Cardiac muscle cell (in vitro differentiated cells and primary cell): ENCODE data around the gene CRACR2B. TPM values are rescaled to one million over a fixed set of nuclear protein-coding genes. Genes with fewer than 3 reads are reported as not detected.

ENCODE experiments used
- DNase-seq, 2 donors: peaks; one replicate each; pipeline versions ENCODE4 v3.0.0 to v3.0.0-alpha.2; 2010 to 2017; ENCODE audit warnings: low read depth in 1 of 2, low spot score in 1 of 2
- H3K27ac ChIP-seq: fragments of 200-600 bp; sonication (generic); 2 replicates; pipeline ENCODE4 v1.5.1; 2016
- H3K27me3 ChIP-seq: fragments of 200-600 bp; sonication (generic); 2 replicates; pipeline ENCODE4 v1.6.0; 2016; ENCODE audit warnings: control low read depth
- H3K36me3 ChIP-seq: fragments of 200-600 bp; sonication (generic); 2 replicates; pipeline ENCODE4 v1.5.1; 2016; ENCODE audit warnings: control low read depth
- H3K4me1 ChIP-seq: fragments of 200-600 bp; sonication (generic); 2 replicates; pipeline ENCODE4 v1.8.1; 2017; ENCODE audit warnings: low read depth, mild to moderate bottlenecking, mixed run types
- H3K4me3 ChIP-seq: fragments of 200-600 bp; sonication (generic); 2 replicates; pipeline ENCODE4 v1.5.1; 2016; ENCODE audit warnings: mild to moderate bottlenecking
- H3K9me3 ChIP-seq: fragments of 200-600 bp; sonication (generic); 2 replicates; pipeline ENCODE4 v1.5.1; 2017; ENCODE audit warnings: low read depth, mild to moderate bottlenecking, control low read depth
- polyA plus RNA-seq: library from polyadenylated mRNA; unstranded; fragments of >200 nt; fragmentation: Nextera tagmentation; extraction: Ambion mirVana; gene quantifications from 2 replicates; pipeline ENCODE4 v1.2.1, GENCODE V29; 2016
- total RNA-seq: library from RNA; depleted of rRNA; stranded (reverse); fragments of >200 nt; gene quantifications from 2 replicates; pipeline ENCODE4 v1.2.3, GENCODE V29; 2016
- TF ChIP-seq, protein P1 (sequence below): IDR thresholded peaks from 2 replicates; pipeline ENCODE4 v1.5.1; 2012; ENCODE audit warnings: low read depth, mild to moderate bottlenecking, low read length

The CRACR2B gene
- total and polyA plus RNA-seq, 2 experiments from 2014 or later = 84.5 to 91.0 TPM

DNA sequence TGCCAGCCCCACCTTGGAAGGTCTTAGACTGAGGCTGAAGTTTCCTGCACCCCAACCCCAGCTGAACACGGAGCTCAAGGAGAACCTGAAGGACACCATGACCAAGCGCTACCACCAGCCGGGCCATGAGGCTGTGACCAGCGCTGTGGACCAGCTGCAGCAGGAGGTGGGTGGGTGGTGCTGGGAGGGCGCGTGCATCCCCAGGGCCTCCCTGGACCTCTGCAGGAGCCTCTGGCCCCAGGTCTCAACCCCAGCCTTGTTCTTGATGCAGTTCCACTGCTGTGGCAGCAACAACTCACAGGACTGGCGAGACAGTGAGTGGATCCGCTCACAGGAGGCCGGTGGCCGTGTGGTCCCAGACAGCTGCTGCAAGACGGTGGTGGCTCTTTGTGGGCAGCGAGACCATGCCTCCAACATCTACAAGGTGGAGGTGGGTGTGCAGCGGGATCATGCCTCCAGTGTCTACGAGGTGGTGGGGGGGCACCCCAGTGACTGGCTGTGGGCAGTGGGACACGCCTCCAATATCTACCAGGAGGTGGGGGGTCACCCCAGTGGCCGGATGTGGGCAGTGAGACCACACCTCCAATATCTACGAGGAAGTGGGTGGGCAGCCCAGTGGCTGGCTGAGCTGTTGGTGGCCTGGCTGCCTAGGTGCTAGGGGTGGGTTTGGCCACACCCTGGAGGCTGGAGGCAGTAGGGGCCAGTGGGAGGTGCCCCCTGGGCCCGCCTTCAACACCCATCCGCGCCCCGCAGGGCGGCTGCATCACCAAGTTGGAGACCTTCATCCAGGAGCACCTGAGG lies 9.7 kb downstream of the CRACR2B start:
- Histone ChIP-seq H3K9me3 (no peaks in the 10 kb centered on the region), H3K36me3 (peaks cover 33% of the 10 kb centered on the region), H3K4me3 (no peak overlapping the region), H3K27me3 (no peaks in the 10 kb centered on the region), H3K27ac (no peak overlapping the region), H3K4me1 (peaks cover 13% of the 10 kb centered on the region)
- no peak for DNase-seq
- TF ChIP-seq, protein P1, sequence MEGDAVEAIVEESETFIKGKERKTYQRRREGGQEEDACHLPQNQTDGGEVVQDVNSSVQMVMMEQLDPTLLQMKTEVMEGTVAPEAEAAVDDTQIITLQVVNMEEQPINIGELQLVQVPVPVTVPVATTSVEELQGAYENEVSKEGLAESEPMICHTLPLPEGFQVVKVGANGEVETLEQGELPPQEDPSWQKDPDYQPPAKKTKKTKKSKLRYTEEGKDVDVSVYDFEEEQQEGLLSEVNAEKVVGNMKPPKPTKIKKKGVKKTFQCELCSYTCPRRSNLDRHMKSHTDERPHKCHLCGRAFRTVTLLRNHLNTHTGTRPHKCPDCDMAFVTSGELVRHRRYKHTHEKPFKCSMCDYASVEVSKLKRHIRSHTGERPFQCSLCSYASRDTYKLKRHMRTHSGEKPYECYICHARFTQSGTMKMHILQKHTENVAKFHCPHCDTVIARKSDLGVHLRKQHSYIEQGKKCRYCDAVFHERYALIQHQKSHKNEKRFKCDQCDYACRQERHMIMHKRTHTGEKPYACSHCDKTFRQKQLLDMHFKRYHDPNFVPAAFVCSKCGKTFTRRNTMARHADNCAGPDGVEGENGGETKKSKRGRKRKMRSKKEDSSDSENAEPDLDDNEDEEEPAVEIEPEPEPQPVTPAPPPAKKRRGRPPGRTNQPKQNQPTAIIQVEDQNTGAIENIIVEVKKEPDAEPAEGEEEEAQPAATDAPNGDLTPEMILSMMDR = no peak

DNA sequence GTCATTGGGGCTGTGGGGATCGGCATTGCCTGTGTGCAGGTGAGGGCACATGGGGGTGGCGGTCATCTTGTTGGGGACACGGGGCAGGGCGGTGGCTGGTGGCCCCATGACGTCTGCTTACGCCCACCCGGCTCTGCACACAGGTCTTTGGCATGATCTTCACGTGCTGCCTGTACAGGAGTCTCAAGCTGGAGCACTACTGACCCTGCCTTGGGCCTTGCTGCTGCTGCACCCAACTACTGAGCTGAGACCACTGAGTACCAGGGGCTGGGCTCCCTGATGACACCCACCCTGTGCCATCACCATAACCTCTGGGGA lies 10.2 kb downstream of the CRACR2B start:
- Histone ChIP-seq H3K9me3 (no peaks in the 10 kb centered on the region), H3K27ac (no peak overlapping the region), H3K4me3 (no peak overlapping the region), H3K4me1 (peaks cover 13% of the 10 kb centered on the region), H3K27me3 (no peaks in the 10 kb centered on the region), H3K36me3 (peaks cover 33% of the 10 kb centered on the region)
- TF ChIP-seq, protein P1 = no peak
- DNase-seq = no peak

DNA sequence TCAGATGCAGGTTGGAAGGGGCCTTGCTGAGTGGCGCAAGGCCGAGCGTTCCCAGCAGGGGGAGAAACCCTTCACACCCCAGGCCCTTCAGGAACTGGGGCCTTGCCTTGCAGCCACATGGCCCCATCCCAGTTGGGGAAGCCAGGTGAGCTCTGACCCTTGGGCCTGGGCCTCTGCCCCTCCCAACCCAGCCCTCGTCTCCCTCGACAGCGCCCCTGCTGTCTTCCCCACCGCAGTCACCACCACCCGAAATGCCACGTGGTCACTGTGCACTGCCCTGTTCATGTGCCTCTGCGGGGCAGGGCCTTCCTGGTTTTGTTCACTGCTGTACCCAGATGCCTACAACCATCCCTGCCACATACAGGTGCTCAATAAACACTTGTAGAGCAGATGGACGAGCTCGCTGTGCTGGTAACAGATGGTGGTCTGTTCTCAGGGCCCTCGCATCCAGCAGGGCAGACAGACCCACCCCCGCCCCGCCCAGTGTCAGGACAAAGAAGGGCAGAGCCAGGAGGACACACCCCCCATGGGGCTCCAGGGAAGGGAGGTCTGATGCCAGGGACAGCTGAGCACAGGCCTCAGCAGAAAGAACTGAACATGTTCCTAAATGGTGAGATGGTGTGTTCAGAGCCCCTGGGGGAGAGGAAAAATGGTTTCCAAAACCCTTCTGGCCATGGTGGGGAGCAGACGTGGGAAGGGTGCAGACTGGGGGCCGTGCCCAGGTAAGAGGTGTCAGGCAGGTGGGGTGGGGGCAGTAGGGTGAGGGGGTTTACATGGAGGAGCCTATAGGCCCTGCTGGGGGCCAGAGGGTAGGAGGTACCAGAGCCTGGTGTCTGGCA lies 10.9 kb downstream of the CRACR2B start:
- H3K27me3 ChIP-seq = no peaks in the 10 kb centered on the region
- H3K9me3 ChIP-seq = no peaks in the 10 kb centered on the region
- TF ChIP-seq, protein P1 = peak; percentile 28
- H3K4me1 ChIP-seq = peaks cover 15% of the 10 kb centered on the region
- peak in 1 of 2 donors; percentile 46 for DNase-seq
- H3K4me3 ChIP-seq = no peak overlapping the region
- H3K36me3 ChIP-seq = peaks cover 33% of the 10 kb centered on the region
- H3K27ac ChIP-seq = peak overlapping the region; percentile 54

DNA sequence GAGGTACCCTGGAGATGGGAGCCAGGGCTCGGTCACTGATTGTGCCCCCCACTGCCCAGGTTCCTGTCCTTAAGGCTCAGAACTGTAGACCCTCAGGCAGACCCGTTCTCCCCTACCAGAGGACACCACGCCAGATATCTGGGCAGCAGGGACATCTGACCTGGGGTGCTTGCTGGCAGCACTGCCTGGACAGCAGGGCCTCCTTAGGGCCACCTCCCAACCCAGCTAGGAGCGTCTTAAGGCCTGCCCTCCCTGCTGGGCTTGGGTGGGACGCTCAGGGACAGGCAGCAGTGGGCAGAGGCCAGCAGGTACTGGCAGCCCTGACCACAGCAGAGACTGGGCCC lies 11.5 kb downstream of the CRACR2B start:
- no peaks in the 10 kb centered on the region for H3K27me3 ChIP-seq
- no peaks in the 10 kb centered on the region for H3K9me3 ChIP-seq
- H3K27ac ChIP-seq = no peak overlapping the region
- peaks cover 33% of the 10 kb centered on the region for H3K36me3 ChIP-seq
- TF ChIP-seq, protein P1 = no peak
- H3K4me3 ChIP-seq = no peak overlapping the region
- H3K4me1 ChIP-seq = peaks cover 17% of the 10 kb centered on the region
- no peak for DNase-seq

DNA sequence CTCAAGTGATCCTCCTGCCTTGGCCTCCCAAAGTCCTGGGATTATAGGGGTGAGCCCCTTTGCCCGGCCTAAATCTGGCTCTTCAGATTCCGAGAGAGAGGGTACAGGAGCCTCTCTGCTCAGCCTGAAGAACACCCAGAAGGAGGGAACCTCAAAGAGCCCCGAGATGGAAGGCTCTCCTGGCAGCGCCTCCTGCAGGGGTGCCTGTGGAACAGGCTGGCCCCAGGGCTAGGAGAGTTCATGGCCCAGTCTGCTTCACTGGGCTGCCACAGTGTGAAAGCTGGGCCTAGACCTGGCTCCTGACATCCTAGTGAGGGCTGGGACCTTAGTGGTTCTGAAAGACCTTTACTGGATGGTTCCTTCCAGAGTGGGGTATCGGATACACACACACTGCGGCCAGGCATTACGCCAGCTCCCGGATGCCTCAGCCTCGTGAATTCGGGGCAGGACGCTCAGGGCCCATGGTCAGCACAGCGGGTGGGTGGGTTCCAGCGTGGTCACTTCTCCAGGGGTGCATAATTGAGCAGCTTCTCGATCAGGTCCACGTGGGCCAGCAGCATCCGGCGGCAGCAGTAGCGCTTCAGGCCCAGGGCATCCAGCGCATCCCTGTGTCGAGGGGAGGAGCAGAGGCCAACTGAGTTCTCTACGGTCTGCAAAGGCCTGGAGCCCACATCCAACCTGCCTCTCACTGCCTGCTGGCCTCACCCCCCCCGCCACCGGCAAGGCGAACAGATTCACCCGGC lies 12.3 kb downstream of the CRACR2B start:
- Histone ChIP-seq H3K4me3 (no peak overlapping the region), H3K4me1 (peaks cover 24% of the 10 kb centered on the region), H3K27me3 (no peaks in the 10 kb centered on the region), H3K27ac (no peak overlapping the region), H3K36me3 (peaks cover 33% of the 10 kb centered on the region), H3K9me3 (no peaks in the 10 kb centered on the region)
- no peak for DNase-seq
- TF ChIP-seq, protein P1 = peak; percentile 45
